Upper lobe of left lung (tissue), 6 donors: ENCODE data around the gene UNC5C. TPM values are rescaled to one million over a fixed set of nuclear protein-coding genes. Genes with fewer than 3 reads are reported as not detected.

Experiments
- ATAC-seq, 2 donors: fragments of 200-7000 bp; cut with Tn5 transposase; one replicate each; pipeline ENCODE4 v1.9.1; 2022; ENCODE audit warnings: mild to moderate bottlenecking in 2 of 2, moderate library complexity in 2 of 2; ENCODE audit not compliant: low FRiP score in 2 of 2
- DNase-seq, 2 donors: peaks; one replicate each; pipeline ENCODE4 v3.0.0-alpha.2; 2019 to 2020
- H3K27ac ChIP-seq, 4 donors: fragments of 200-600 bp; sonication (generic); one replicate each; pipeline ENCODE4 v1.5.1; 2016 to 2019
- H3K27me3 ChIP-seq, 4 donors: fragments of 200-600 bp; sonication (generic); one replicate each; pipeline ENCODE4 v1.5.1; 2017 to 2019
- H3K36me3 ChIP-seq, 4 donors: fragments of 200-600 bp; sonication (generic); one replicate each; pipeline ENCODE4 v1.5.1; 2016 to 2019
- H3K4me1 ChIP-seq, 4 donors: fragments of 200-600 bp; sonication (generic); one replicate each; pipeline ENCODE4 v1.5.1; 2018 to 2019
- H3K4me3 ChIP-seq, 4 donors: fragments of 200-600 bp; sonication (generic); one replicate each; pipeline ENCODE4 v1.5.1; 2017 to 2019; ENCODE audit warnings: mild to moderate bottlenecking in 2 of 4, moderate library complexity in 1 of 4
- H3K9me3 ChIP-seq, 4 donors: fragments of 200-600 bp; sonication (generic); one replicate each; pipeline ENCODE4 v1.5.1; 2018 to 2019
- EP300 ChIP-seq, 4 donors: sonication (generic); formaldehyde crosslinking; IDR thresholded peaks; one replicate each; pipeline ENCODE4 v1.5.1; 2017; ENCODE audit warnings: antibody characterized with exemption in 4 of 4, control low read depth in 2 of 4
- POLR2A ChIP-seq, 4 donors: fragments of 450-650 bp; IDR thresholded peaks; one replicate each; pipeline ENCODE4 v1.5.1; 2016 to 2017; ENCODE audit warnings: antibody characterized with exemption in 4 of 4, mild to moderate bottlenecking in 2 of 4
- POLR2AphosphoS5 ChIP-seq, 2 donors: sonication (generic); formaldehyde crosslinking; IDR thresholded peaks; one replicate each; pipeline ENCODE4 v1.5.1; 2017; ENCODE audit warnings: antibody characterized with exemption in 2 of 2
- WGBS, 2 donors: methylation state at CpG; one replicate each; pipeline ENCODE4 v1.1.5; 2017 to 2018; 5-methylcytosine and 5-hydroxymethylcytosine counted together
- total RNA-seq, 6 donors: library from RNA; depleted of rRNA in 4 of 6; stranded (reverse); fragments of >200 nt in 4 of 6; gene quantifications; one replicate each; pipeline versions ENCODE4 v1.1.0 to v1.2.1, GENCODE V29; 2016 to 2021
- TF ChIP-seq, protein P1 (sequence below), 6 experiments: fragments of 450-650 bp in 4 of 6; fragments of 200-600 bp in 2 of 6; sonication (generic) in 2 of 6; IDR thresholded peaks; one replicate each; pipeline ENCODE4 v1.5.1; 2016 to 2019; ENCODE audit warnings: antibody characterized with exemption in 6 of 6
- donor health status: DM: no; HTN: no; CAD: no; lungs with moderate emphysema.
- donor health status: DM: no; HTN: yes; CAD: no; lungs with severe emphysema.

UNC5C gene
- total RNA-seq, 6 donors from 2014 or later: 1.8 to 14.7 (median 3.2) TPM

DNA sequence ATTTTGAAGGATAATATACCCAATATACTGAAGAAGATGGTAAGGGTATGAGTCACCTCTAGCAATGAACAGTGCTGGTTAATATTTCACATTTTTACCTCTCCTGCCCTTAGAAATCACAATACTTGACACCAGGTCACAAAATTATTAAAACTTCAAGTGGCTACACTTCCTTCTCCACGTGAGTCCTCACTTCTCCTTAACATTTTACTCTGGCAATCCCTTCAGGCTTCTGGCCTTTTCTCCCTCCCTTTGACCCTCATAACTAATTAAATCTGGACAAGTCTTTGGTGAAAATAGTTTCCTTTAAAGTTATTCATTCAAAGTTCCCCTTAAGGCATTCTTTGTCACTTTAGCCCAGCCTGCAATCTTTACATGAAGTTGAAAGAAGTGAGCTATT, 190.4 kb downstream of the UNC5C start:
- Histone ChIP-seq H3K9me3 (no peaks in the 10 kb centered on the region), H3K4me3 (no peak overlapping the region), H3K27ac (no peak overlapping the region), H3K27me3 (no peaks in the 10 kb centered on the region), H3K36me3 (no peaks in the 10 kb centered on the region), H3K4me1 (peaks cover 0 to 17% (median 3%) of the 10 kb centered on the region in 4 donors)
- TF ChIP-seq, protein P1, sequence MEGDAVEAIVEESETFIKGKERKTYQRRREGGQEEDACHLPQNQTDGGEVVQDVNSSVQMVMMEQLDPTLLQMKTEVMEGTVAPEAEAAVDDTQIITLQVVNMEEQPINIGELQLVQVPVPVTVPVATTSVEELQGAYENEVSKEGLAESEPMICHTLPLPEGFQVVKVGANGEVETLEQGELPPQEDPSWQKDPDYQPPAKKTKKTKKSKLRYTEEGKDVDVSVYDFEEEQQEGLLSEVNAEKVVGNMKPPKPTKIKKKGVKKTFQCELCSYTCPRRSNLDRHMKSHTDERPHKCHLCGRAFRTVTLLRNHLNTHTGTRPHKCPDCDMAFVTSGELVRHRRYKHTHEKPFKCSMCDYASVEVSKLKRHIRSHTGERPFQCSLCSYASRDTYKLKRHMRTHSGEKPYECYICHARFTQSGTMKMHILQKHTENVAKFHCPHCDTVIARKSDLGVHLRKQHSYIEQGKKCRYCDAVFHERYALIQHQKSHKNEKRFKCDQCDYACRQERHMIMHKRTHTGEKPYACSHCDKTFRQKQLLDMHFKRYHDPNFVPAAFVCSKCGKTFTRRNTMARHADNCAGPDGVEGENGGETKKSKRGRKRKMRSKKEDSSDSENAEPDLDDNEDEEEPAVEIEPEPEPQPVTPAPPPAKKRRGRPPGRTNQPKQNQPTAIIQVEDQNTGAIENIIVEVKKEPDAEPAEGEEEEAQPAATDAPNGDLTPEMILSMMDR (IDR thresholded peaks at IDR 0.05): no peak
- TF ChIP-seq EP300 (IDR thresholded peaks at IDR 0.05) (no peak), POLR2AphosphoS5 (IDR thresholded peaks at IDR 0.05) (no peak), POLR2A (IDR thresholded peaks at IDR 0.05) (no peak)
- peak in 1 of 2 donors; percentile 41 for ATAC-seq
- no peak for DNase-seq
- WGBS, 2 donors: 30% methylated on average over 1 of the region's 1 CpG

DNA sequence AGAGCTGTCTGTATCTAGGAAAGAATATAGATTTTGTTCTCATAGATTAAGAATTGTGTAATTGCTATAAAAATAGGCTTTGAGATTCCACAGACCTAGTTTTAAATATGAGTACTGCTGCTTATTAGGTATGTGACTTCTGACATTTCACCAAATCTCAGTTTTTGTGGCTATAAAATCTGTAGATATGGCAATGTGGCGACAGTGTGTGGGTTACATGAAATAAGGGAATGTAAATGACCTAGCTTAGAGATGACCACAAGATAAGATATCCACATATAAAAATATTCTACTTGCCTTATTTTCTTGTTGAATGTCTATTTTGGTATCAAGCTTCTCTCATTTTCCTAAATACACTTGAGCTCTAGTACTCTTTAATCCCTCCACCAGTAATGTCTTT, 193.8 kb downstream of the UNC5C start:
- no peak for DNase-seq
- no peak overlapping the region for H3K4me3 ChIP-seq
- WGBS, 2 donors: 89 to 91% methylated on average over 1 of the region's 1 CpG
- ATAC-seq: no peak
- H3K27me3 ChIP-seq: no peaks in the 10 kb centered on the region
- H3K4me1 ChIP-seq: peaks cover 0 to 3% (median 2%) of the 10 kb centered on the region in 4 donors
- no peak overlapping the region for H3K27ac ChIP-seq
- no peak for TF ChIP-seq EP300 (IDR thresholded peaks at IDR 0.05)
- no peak for TF ChIP-seq POLR2A (IDR thresholded peaks at IDR 0.05)
- no peaks in the 10 kb centered on the region for H3K9me3 ChIP-seq
- no peaks in the 10 kb centered on the region for H3K36me3 ChIP-seq

DNA sequence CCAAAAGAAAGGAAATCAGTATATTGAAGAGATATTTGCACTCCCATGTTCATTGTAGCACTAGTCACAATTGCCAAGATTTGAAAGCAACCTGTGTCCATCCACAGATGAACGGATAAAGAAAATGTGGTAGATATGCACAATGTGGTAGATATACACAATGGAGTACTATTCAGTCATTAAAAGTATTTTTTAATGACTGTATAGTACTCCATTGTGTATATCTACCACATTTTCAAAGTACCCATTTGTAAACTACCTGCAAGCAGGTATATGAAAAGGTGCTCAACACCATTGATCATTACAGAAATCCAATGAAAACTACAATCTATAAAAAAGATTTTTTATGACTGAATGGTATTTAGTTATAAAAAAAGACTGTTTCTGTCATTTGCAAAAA, 200.4 kb downstream of the UNC5C start:
- WGBS, 2 donors: 92% methylated on average over 1 of the region's 1 CpG
- TF ChIP-seq EP300 (IDR thresholded peaks at IDR 0.05): no peak
- TF ChIP-seq, protein P1 (IDR thresholded peaks at IDR 0.05): no peak
- no peak for TF ChIP-seq POLR2A (IDR thresholded peaks at IDR 0.05)
- no peak for TF ChIP-seq POLR2AphosphoS5 (IDR thresholded peaks at IDR 0.05)
- Histone ChIP-seq H3K27ac (no peak overlapping the region), H3K36me3 (no peaks in the 10 kb centered on the region), H3K4me3 (no peak overlapping the region), H3K9me3 (peaks cover 0 to 14% (median 3%) of the 10 kb centered on the region in 4 donors), H3K4me1 (no peaks in the 10 kb centered on the region), H3K27me3 (no peaks in the 10 kb centered on the region)
- DNase-seq (no peak), ATAC-seq (no peak)

DNA sequence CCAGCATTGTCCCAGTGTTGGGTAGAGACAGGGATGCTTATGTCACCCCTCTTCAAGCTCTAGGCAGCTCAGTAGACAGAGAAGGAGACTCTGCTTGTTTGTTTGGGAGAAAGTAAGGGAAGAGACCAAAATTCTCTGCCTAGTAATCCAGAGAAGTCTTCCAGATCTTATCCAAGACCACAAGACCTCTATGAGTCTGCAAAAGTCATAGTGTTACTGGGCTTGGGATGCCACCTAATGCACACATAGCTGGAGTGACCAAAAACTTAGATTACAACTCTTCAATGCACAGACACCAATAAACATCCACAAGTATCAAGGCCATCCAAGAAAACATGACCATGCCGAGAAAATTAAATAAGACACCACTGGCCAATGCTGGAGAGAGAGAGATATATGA, 205.5 kb downstream of the UNC5C start:
- no peak overlapping the region for H3K27ac ChIP-seq
- no peaks in the 10 kb centered on the region for H3K27me3 ChIP-seq
- no peaks in the 10 kb centered on the region for H3K4me1 ChIP-seq
- 89 to 96% methylated on average over 1 of the region's 1 CpG for WGBS, 2 donors
- no peak overlapping the region for H3K4me3 ChIP-seq
- ATAC-seq: no peak
- H3K9me3 ChIP-seq: peaks cover 0 to 14% (median 3%) of the 10 kb centered on the region in 4 donors
- no peak for TF ChIP-seq EP300 (IDR thresholded peaks at IDR 0.05)
- TF ChIP-seq POLR2A (IDR thresholded peaks at IDR 0.05): no peak
- TF ChIP-seq, protein P1 (IDR thresholded peaks at IDR 0.05): no peak
- TF ChIP-seq POLR2AphosphoS5 (IDR thresholded peaks at IDR 0.05): no peak
- H3K36me3 ChIP-seq: no peaks in the 10 kb centered on the region
- DNase-seq: no peak

DNA sequence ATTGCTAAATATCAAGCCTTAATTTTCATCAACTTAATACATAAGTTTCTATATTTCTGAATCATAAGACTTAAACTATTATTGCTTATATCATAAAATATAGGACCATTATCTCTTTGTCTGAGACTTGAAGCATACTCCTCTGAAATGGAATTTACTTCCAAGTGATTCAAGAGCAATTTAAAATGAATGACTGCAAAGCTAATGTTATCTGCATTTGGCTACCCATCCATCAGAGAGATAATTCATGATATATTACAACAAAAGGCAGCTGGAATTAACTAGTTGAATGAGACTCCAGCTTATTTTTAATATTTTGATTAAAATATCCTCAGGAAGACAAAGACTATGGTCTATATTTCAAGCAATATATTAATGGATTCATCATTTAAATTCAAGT, 208.6 kb downstream of the UNC5C start:
- no peak overlapping the region for H3K4me3 ChIP-seq
- TF ChIP-seq POLR2A (IDR thresholded peaks at IDR 0.05) (no peak), POLR2AphosphoS5 (IDR thresholded peaks at IDR 0.05) (no peak), EP300 (IDR thresholded peaks at IDR 0.05) (no peak)
- TF ChIP-seq, protein P1 (IDR thresholded peaks at IDR 0.05): no peak
- ATAC-seq: no peak
- no peaks in the 10 kb centered on the region for H3K4me1 ChIP-seq
- H3K27me3 ChIP-seq: no peaks in the 10 kb centered on the region
- H3K9me3 ChIP-seq: peaks cover 0 to under 1% (median 0%) of the 10 kb centered on the region in 4 donors
- H3K27ac ChIP-seq: no peak overlapping the region
- H3K36me3 ChIP-seq: no peaks in the 10 kb centered on the region
- DNase-seq: no peak
